HepG2 (cell line): ENCODE results near the gene ACRBP. TPM values are rescaled to one million over a fixed set of nuclear protein-coding genes. Genes with fewer than 3 reads are reported as not detected.

ENCODE experiments used
- ARNTL ChIP-seq: sonication (generic); formaldehyde crosslinking; IDR thresholded peaks from 2 replicates; pipeline ENCODE4 v1.4.0; 2020; ENCODE audit warnings: mild to moderate bottlenecking, missing genetic modification reagents
- BCLAF1 ChIP-seq: fragments of 450-650 bp; IDR thresholded peaks from 2 replicates; pipeline ENCODE4 v1.6.1; 2017; ENCODE audit warnings: mild to moderate bottlenecking
- MIXL1 ChIP-seq: IDR thresholded peaks from 2 replicates; pipeline ENCODE4 v1.6.1; 2016
- MLLT10 ChIP-seq: sonication (generic); formaldehyde crosslinking; IDR thresholded peaks from 2 replicates; pipeline ENCODE4 v1.4.0; 2020; ENCODE audit warnings: missing genetic modification reagents
- PCBP1 ChIP-seq: fragments of 200-400 bp; formaldehyde crosslinking; IDR thresholded peaks from 2 replicates; pipeline ENCODE4 v1.6.1; 2017; ENCODE audit warnings: mild to moderate bottlenecking, low read depth, low read length, borderline replicate concordance
- PLRG1 ChIP-seq: fragments of 450-650 bp; conservative IDR thresholded peaks from 2 replicates; pipeline ENCODE4 v1.6.1; 2016
- SRSF4 ChIP-seq: fragments of 200-400 bp; formaldehyde crosslinking; IDR thresholded peaks from one replicate; pipeline ENCODE4 v1.6.1; 2018; ENCODE audit warnings: mild to moderate bottlenecking, low read depth, low read length, moderate library complexity; ENCODE audit not compliant: poor library complexity, severe bottlenecking
- U2AF2 ChIP-seq: fragments of 200-400 bp; formaldehyde crosslinking; IDR thresholded peaks from 2 replicates; pipeline ENCODE4 v1.6.1; 2017; ENCODE audit warnings: low read depth, mild to moderate bottlenecking, low read length
- XRCC5 ChIP-seq: fragments of 200-400 bp; formaldehyde crosslinking; optimal IDR thresholded peaks from 2 replicates; pipeline ENCODE3; 2017; ENCODE audit warnings: mild to moderate bottlenecking, low read length
- ZBTB26 ChIP-seq: IDR thresholded peaks from 2 replicates; pipeline ENCODE4 v1.6.1; 2016; ENCODE audit warnings: missing compliant biosample characterization, missing genetic modification reagents, borderline replicate concordance
- ZFAT ChIP-seq: sonication (generic); formaldehyde crosslinking; conservative IDR thresholded peaks from 2 replicates; pipeline ENCODE4 v1.8.1; 2023; ENCODE audit warnings: missing genetic modification reagents, inconsistent platforms
- ZNF18 ChIP-seq: sonication (generic); formaldehyde crosslinking; IDR thresholded peaks from 2 replicates; pipeline ENCODE4 v1.8.0; 2022; ENCODE audit warnings: mild to moderate bottlenecking, missing genetic modification reagents; ENCODE audit not compliant: insufficient replicate concordance
- ZNF451 ChIP-seq: sonication (generic); formaldehyde crosslinking; IDR thresholded peaks from 2 replicates; pipeline ENCODE4 v1.5.0; 2020; ENCODE audit warnings: mild to moderate bottlenecking, missing genetic modification reagents
- ZNF496 ChIP-seq: sonication (generic); formaldehyde crosslinking; IDR thresholded peaks from 2 replicates; pipeline ENCODE4 v1.8.1; 2023; ENCODE audit warnings: mild to moderate bottlenecking, moderate library complexity, missing genetic modification reagents; ENCODE audit not compliant: insufficient replicate concordance
- ZNF674 ChIP-seq: sonication (generic); formaldehyde crosslinking; IDR thresholded peaks from 2 replicates; pipeline ENCODE4 v1.5.0; 2020; ENCODE audit warnings: low read depth, mild to moderate bottlenecking, missing genetic modification reagents
- ZNF75D ChIP-seq: sonication (generic); formaldehyde crosslinking; IDR thresholded peaks from 2 replicates; pipeline ENCODE4 v1.8.1; 2023; ENCODE audit warnings: missing genetic modification reagents, mild to moderate bottlenecking, borderline replicate concordance
- ZNF891 ChIP-seq: sonication (generic); formaldehyde crosslinking; IDR thresholded peaks from 2 replicates; pipeline ENCODE4 v1.5.0; 2020; ENCODE audit warnings: mild to moderate bottlenecking, missing genetic modification reagents
- polyA plus RNA-seq, 8 experiments: library from polyadenylated mRNA; depleted of rRNA in 3 of 8; stranded (reverse) in 7 of 8; unstranded in 1 of 8; fragments of >200 nt; fragmentation: Illumina TruSeq in 4 of 8; extraction: Trizol in 4 of 8; gene quantifications; 2 replicates each; pipeline versions ENCODE4 v1.2.1 to v1.2.3, GENCODE V29; 2011 to 2016; ENCODE audit warnings: low read depth in 4 of 8, missing spikeins in 1 of 8, mixed read lengths in 1 of 8; ENCODE audit not compliant: insufficient read depth in 1 of 8
- total RNA-seq, 5 experiments: library from RNA; depleted of rRNA; stranded (reverse); fragments of >200 nt; fragmentation: Illumina TruSeq; extraction: Trizol; gene quantifications; 2 replicates each; pipeline ENCODE4 v1.2.3, GENCODE V29; 2016; ENCODE audit warnings: low read depth in 1 of 5
- TF ChIP-seq, protein P1 (sequence below): sonication (generic); formaldehyde crosslinking; IDR thresholded peaks from 2 replicates; pipeline ENCODE4 v1.5.0; 2020; ENCODE audit warnings: missing genetic modification reagents, mild to moderate bottlenecking, borderline replicate concordance
- TF ChIP-seq, protein P2 (sequence below): sonication (generic); formaldehyde crosslinking; IDR thresholded peaks from 2 replicates; pipeline ENCODE4 v1.4.0; 2020; ENCODE audit warnings: missing genetic modification reagents, mild to moderate bottlenecking, borderline replicate concordance

Gene ACRBP
- total and polyA plus RNA-seq, 2 of the 13 experiments (the other 11 are each of a cell fraction or from before 2014, with no cell fraction given): 0.46 TPM; not detected in 1

DNA sequence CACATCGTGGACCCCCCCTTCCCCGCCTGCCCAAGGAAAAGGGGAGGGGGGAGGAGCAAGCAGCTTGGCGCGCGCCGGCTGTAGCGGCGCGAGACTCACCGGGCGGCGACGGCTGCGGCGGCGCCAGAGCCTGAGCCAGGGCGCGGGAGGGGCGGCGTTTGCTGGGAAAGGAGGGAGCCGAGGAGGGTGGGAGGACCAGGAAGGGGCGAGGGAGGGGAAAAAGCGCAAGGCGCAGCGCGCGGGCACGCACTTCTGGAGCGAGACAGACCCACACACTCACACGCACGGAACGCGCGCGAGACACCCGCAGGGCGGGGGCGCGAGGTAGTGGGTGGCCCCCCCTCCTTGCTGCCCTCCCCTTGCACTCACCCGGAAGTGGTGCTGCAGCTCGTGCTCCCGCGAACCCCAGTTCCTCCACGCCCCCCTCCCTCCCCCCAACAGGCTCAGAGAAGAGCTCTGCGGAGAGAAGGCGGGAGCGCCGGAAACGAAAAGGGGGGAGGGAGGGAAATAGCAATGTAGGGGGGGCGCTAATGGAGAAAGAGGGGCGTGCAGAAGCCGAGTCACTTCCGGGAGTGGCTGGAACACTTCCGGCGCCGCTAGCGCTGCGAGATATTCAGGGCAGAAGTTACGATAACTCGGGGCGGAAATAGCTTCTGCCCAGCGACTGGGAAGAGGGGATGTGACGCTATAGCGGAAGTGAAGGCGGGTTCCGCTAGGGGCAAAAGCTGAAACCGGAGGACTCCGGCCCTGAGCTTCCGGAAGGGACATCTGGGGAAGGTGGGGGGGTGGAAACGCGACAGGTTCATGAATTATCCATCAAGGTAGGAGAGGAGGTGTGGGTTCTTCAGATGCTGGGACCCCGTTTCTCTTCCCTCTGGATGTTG is 42.0 kb upstream of the ACRBP start, which contains the start of gene ZNF384 (continued):
- no peak for TF ChIP-seq ZNF18
- TF ChIP-seq, protein P1, sequence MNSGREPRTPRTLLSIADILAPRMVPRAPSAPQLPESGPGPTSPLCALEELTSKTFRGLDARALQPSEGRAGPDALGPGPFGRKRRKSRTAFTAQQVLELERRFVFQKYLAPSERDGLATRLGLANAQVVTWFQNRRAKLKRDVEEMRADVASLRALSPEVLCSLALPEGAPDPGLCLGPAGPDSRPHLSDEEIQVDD (CRISPR knock-in tag): no peak
- TF ChIP-seq MIXL1 (CRISPR knock-in tag): peak; percentile 46; the same call in 1 of the 2 replicates
- TF ChIP-seq ZFAT: no peak
- peak; percentile 98 for TF ChIP-seq PCBP1
- no peak for TF ChIP-seq BCLAF1
- TF ChIP-seq, protein P2, sequence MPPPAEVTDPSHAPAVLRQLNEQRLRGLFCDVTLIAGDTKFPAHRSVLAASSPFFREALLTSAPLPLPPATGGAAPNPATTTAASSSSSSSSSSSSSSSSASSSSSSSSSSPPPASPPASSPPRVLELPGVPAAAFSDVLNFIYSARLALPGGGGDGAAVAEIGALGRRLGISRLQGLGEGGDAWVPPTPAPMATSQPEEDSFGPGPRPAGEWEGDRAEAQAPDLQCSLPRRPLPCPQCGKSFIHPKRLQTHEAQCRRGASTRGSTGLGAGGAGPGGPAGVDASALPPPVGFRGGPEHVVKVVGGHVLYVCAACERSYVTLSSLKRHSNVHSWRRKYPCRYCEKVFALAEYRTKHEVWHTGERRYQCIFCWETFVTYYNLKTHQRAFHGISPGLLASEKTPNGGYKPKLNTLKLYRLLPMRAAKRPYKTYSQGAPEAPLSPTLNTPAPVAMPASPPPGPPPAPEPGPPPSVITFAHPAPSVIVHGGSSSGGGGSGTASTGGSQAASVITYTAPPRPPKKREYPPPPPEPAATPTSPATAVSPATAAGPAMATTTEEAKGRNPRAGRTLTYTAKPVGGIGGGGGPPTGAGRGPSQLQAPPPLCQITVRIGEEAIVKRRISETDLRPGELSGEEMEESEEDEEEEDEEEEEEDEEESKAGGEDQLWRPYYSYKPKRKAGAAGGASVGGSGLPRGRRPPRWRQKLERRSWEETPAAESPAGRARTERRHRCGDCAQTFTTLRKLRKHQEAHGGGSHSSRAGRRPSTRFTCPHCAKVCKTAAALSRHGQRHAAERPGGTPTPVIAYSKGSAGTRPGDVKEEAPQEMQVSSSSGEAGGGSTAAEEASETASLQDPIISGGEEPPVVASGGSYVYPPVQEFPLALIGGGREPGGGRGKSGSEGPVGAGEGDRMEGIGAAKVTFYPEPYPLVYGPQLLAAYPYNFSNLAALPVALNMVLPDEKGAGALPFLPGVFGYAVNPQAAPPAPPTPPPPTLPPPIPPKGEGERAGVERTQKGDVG (CRISPR knock-in tag): no peak
- peak; percentile 72 for TF ChIP-seq ZNF891 (CRISPR knock-in tag)
- no peak for TF ChIP-seq ZBTB26
- TF ChIP-seq ZNF496 (CRISPR knock-in tag): no peak
- TF ChIP-seq U2AF2: no peak
- TF ChIP-seq SRSF4: no peak
- TF ChIP-seq XRCC5: peak; percentile 22
- peak; percentile 54; the same call in 1 of the 2 replicates for TF ChIP-seq ARNTL
- TF ChIP-seq PLRG1: no peak
- TF ChIP-seq MLLT10 (CRISPR knock-in tag): no peak
- TF ChIP-seq ZNF451 (CRISPR knock-in tag): peak; percentile 52; the same call in 1 of the 2 replicates
- no peak for TF ChIP-seq ZNF674 (CRISPR knock-in tag)
- no peak for TF ChIP-seq ZNF75D (CRISPR knock-in tag)
